Measurements from ENCODE around the gene RRP12.

DNA sequence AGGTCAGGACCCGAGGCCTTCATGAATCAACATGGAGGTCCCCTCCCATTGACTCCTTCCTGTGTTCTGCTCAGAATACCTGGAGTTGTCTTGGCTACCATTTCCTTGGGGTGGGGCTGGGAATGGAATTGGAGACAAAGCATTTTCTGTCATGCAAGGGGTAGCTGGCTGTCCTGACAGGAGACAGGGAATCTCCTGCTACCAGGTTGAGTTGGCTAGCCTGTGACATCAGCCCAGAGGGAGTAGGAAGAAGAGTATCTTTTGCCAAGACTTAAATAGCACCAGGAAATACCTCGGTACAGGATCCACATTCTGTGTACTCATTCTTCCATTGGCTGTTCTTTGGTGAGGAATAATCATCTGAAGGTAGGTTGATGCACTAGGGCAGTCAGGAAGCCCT, 49.7 kb upstream of the RRP12 start:
- TF ChIP-seq, protein P1, sequence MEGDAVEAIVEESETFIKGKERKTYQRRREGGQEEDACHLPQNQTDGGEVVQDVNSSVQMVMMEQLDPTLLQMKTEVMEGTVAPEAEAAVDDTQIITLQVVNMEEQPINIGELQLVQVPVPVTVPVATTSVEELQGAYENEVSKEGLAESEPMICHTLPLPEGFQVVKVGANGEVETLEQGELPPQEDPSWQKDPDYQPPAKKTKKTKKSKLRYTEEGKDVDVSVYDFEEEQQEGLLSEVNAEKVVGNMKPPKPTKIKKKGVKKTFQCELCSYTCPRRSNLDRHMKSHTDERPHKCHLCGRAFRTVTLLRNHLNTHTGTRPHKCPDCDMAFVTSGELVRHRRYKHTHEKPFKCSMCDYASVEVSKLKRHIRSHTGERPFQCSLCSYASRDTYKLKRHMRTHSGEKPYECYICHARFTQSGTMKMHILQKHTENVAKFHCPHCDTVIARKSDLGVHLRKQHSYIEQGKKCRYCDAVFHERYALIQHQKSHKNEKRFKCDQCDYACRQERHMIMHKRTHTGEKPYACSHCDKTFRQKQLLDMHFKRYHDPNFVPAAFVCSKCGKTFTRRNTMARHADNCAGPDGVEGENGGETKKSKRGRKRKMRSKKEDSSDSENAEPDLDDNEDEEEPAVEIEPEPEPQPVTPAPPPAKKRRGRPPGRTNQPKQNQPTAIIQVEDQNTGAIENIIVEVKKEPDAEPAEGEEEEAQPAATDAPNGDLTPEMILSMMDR (IDR thresholded peaks at IDR 0.05): no peak
- no peak for TF ChIP-seq POLR2A (IDR thresholded peaks at IDR 0.05)

Data from uterus (tissue), 2 donors.